NCI-H82 (cell line): Measurements from ENCODE around the gene STX10.

Experiments used
- DNase-seq: peaks from one replicate; lab custom pipeline; 2025; lab: John Stamatoyannopoulos, UW

The STX10 gene

GRCh38 chr19:13139633-13140311 lies 10.4 kb downstream of the STX10 start:
- DNase-seq, result no peak

- no peak for DNase-seq
Observed at GRCh38 chr19:13138916-13139198, 11.3 kb downstream of the STX10 start.

DNA sequence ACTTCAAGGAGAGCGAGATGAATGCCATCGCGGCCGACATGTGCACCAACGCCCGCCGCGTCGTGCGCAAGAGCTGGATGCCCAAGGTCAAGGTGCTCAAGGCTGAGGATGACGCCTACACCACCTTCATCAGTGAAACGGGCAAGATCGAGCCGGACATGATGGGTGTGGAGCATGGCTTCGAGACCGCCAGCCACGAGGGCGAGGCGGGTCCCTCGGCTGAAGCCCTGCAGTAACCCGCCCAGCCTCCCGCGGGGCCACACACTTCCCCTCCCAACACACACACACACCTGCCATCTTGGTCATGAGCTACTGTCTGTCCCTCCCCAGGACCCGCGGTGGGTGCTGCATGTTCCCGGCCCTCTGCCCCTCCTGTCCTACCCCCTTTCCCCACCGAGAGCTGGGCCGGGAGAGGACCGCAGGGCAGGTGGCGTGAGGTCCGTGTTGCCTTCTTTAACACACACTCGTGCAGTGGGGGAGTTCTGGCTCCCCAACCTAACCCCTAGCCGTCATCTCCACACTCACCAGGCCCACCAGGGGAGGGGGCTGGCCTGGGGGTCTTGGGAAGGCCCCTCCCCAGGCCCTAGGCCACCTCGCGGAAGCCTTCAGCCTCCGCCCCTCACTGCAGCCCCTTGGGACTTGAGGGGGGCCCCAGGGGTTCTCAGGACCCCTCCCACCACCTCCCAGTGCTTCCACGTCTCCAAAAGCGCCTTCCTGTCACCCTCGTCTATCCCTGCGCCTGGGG lies 11.8 kb downstream of the STX10 start:
- DNase-seq, result no peak

DNA sequence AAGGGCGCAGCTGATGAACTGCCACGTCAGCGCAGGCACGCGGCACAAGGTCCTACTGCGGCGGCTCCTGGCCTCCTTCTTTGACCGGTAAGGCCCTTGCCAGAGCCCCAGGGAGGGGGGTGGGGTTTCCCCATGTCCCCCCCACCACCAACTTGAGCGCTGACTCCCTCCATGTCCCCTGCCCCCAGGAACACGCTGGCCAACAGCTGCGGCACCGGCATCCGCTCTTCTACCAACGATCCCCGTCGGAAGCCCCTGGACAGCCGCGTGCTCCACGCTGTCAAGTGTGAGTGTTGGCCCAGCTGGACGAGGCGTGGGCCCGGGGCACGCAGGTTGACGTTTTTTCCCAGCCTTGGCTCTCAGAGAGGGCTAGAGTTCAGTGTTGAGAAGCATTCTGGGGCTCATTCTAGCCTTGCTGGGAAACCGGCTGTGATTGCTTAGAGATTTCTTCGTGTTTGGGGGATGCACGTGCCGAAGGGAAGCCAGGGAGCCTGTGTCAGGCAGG lies 12.8 kb downstream of the STX10 start:
- no peak for DNase-seq

DNA sequence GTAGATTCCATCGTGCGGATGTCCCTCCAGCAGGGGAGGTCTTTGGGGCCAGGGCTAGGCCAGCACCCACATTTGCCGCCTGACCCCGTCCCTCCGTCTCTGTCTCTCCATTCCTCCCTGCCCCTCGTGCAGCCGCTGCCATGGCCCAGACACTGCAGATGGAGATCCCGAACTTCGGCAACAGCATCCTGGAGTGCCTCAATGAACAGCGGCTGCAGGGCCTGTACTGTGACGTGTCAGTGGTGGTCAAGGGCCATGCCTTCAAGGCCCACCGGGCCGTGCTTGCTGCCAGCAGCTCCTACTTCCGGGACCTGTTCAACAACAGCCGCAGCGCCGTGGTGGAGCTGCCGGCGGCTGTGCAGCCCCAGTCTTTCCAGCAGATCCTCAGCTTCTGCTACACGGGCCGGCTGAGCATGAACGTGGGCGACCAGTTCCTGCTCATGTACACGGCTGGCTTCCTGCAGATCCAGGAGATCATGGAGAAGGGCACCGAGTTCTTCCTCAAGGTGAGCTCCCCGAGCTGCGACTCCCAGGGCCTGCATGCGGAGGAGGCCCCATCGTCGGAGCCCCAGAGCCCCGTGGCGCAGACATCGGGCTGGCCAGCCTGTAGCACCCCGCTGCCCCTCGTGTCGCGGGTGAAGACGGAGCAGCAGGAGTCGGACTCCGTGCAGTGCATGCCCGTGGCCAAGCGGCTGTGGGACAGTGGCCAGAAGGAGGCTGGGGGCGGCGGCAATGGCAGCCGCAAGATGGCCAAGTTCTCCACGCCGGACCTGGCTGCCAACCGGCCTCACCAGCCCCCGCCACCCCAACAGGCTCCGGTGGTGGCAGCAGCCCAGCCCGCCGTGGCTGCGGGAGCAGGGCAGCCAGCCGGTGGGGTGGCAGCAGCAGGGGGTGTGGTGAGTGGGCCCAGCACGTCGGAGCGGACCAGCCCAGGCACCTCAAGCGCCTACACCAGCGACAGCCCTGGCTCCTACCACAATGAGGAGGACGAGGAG lies 14.8 kb downstream of the STX10 start:
- no peak for DNase-seq

- no peak for DNase-seq
Observed at GRCh38 chr19:13134626-13135025, 15.5 kb downstream of the STX10 start.

GRCh38 chr19:13133241-13133870 lies 16.8 kb downstream of the STX10 start:
- peak; percentile 49 for DNase-seq

GRCh38 chr19:13132471-13133180 lies 17.5 kb downstream of the STX10 start:
- no peak for DNase-seq

- no peak for DNase-seq
Observed at GRCh38 chr19:13130886-13131490, 19.2 kb downstream of the STX10 start.

GRCh38 chr19:13129384-13129783 lies 20.8 kb downstream of the STX10 start:
- DNase-seq, result no peak

- DNase-seq, result no peak
Observed at GRCh38 chr19:13128583-13128982, 21.6 kb downstream of the STX10 start.

GRCh38 chr19:13127811-13128575 lies 22.2 kb downstream of the STX10 start:
- DNase-seq, result peak; percentile 61

DNA sequence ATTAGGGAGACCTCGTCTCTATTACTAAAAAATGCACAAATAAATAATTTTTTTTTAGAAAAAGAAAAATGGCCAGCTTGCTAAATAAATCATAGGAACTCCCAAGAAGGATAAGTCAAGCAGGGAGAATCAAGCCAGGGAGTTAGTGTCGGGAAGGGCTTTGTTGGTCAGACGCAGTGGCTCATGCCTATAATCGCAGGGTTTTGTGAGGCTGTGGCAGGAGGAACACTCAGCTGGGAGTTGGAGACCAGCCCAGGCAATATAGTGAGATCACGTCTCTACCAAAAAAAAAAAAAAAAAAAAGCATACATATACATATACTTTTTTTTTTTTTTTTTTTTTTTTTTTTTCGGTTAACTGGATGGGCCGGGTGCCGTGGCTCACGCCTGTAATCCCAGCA lies 23.1 kb downstream of the STX10 start:
- DNase-seq, result no peak

DNA sequence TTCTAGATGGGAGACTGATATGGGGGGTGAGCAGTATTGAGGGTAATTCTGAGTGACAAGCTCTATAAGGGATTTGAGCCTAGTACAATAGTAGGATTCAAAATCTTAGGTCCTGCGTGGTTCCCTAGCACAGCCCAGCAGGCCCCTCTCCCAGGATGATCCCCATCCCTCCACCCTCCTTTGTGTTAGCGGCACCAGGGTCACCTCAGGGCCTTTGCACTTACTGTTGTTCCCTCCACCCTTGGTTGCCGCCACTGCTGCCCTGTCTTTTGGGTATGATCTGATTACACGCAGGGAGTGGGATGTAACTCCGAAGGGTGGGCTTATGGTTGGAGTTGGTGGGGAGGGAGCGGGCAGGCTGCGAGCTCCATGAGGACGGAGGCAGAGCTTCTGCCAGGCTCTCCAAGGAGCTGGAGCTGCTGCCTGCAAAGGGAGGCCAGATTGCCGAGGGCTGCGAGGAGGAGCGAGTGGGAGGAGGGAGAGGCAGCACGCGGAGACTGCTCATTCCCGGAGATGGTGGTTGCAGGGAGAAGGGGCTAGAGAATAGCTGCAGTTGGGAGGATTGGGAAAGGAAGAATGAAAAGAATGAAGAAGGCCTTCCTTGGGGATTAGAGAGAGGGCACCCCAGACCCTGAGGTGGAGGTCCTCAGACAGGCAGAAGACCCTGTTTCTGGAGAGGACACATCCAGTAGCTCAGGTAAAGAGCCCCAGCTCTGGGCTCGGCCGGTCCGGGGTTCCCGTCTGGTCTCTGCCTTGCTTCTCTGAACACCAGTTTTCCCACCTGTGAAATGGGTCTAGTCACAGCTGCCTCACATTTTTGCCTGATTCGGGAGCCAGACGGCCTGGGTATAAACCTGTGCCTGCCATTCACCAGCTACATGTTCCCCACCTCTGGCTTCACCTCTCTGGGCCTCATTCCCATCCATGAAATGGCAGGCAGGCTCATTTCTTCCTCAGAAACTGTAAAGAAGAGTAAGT lies 26.9 kb downstream of the STX10 start:
- peak; percentile 35 for DNase-seq

GRCh38 chr19:13122275-13122878 lies 27.8 kb downstream of the STX10 start:
- peak; percentile 32 for DNase-seq

- no peak for DNase-seq
Observed at GRCh38 chr19:13121551-13122274, 28.5 kb downstream of the STX10 start.

- DNase-seq, result no peak
Observed at GRCh38 chr19:13120817-13121216, 29.4 kb downstream of the STX10 start.

GRCh38 chr19:13120031-13120430 lies 30.1 kb downstream of the STX10 start:
- no peak for DNase-seq
